Trophoblast cell (in vitro differentiated cells and primary cell): Measurements from ENCODE around the gene OLFM1.

Experiments used
- DNase-seq, 2 donors: peaks; one replicate each; pipeline ENCODE4 v3.0.0-alpha.2; 2016
- H2AFZ ChIP-seq: 2 replicates; pipeline ENCODE4 v1.6.1; 2013; ENCODE audit warnings: low read length, moderate library complexity, mild to moderate bottlenecking; ENCODE audit not compliant: insufficient read depth, poor library complexity
- H2AK5ac ChIP-seq: 2 replicates; pipeline ENCODE4 v1.6.1; 2013; ENCODE audit warnings: mild to moderate bottlenecking, low read length
- H2BK120ac ChIP-seq: 2 replicates; pipeline ENCODE4 v1.6.1; 2013; ENCODE audit warnings: low read length, mild to moderate bottlenecking, moderate library complexity; ENCODE audit not compliant: insufficient read depth, poor library complexity
- H2BK12ac ChIP-seq: 2 replicates; pipeline ENCODE4 v1.6.1; 2013; ENCODE audit warnings: mild to moderate bottlenecking, low read length, moderate library complexity
- H2BK5ac ChIP-seq: 2 replicates; pipeline ENCODE4 v1.6.1; 2013; ENCODE audit warnings: low read length, low read depth, moderate library complexity, mild to moderate bottlenecking; ENCODE audit not compliant: poor library complexity
- H3K14ac ChIP-seq: 2 replicates; pipeline ENCODE4 v1.6.1; 2013; ENCODE audit warnings: mild to moderate bottlenecking, low read length
- H3K18ac ChIP-seq: 2 replicates; pipeline ENCODE4 v1.6.1; 2013; ENCODE audit warnings: mild to moderate bottlenecking, low read length
- H3K23ac ChIP-seq: 2 replicates; pipeline ENCODE4 v1.6.1; 2013; ENCODE audit warnings: low read length
- H3K27ac ChIP-seq: 2 replicates; pipeline ENCODE4 v1.5.1; 2013; ENCODE audit warnings: low read depth, mild to moderate bottlenecking, inconsistent platforms, low read length, moderate library complexity
- H3K27me3 ChIP-seq: 2 replicates; pipeline ENCODE4 v1.6.1; 2013; ENCODE audit warnings: inconsistent platforms, mild to moderate bottlenecking, low read length, moderate library complexity; ENCODE audit not compliant: insufficient read depth
- H3K36me3 ChIP-seq, 2 experiments: 1 replicate in 1 of 2; 2 replicates in 1 of 2; pipeline ENCODE4 v1.6.1; 2013; ENCODE audit warnings: low read length in 2 of 2, mild to moderate bottlenecking in 2 of 2, moderate library complexity in 1 of 2; ENCODE audit not compliant: insufficient read depth in 2 of 2, control insufficient read depth in 1 of 2
- H3K4ac ChIP-seq: 2 replicates; pipeline ENCODE4 v1.6.1; 2013; ENCODE audit warnings: low read depth, mild to moderate bottlenecking, low read length, moderate library complexity
- H3K4me1 ChIP-seq, 2 experiments: 1 replicate in 1 of 2; 2 replicates in 1 of 2; pipeline ENCODE4 v1.6.1; 2013; ENCODE audit warnings: low read length in 2 of 2, mild to moderate bottlenecking in 2 of 2, moderate library complexity in 1 of 2; ENCODE audit not compliant: insufficient read depth in 2 of 2, control insufficient read depth in 1 of 2
- H3K4me2 ChIP-seq: 2 replicates; pipeline ENCODE4 v1.6.1; 2013; ENCODE audit warnings: inconsistent platforms, mild to moderate bottlenecking, low read length, moderate library complexity
- H3K4me3 ChIP-seq: 2 replicates; pipeline ENCODE4 v1.5.1; 2013; ENCODE audit warnings: mild to moderate bottlenecking, low read depth, low read length, inconsistent platforms
- H3K79me1 ChIP-seq: one replicate; pipeline ENCODE4 v1.6.1; 2013; ENCODE audit warnings: low read length
- H3K79me2 ChIP-seq: 2 replicates; pipeline ENCODE4 v1.6.1; 2013; ENCODE audit warnings: low read length, mild to moderate bottlenecking; ENCODE audit not compliant: control insufficient read depth, insufficient read depth, poor library complexity
- H3K9ac ChIP-seq: 2 replicates; pipeline ENCODE4 v1.6.1; 2013; ENCODE audit warnings: mild to moderate bottlenecking, low read length
- H3K9me3 ChIP-seq: 2 replicates; pipeline ENCODE4 v1.6.1; 2013; ENCODE audit warnings: low read depth, mild to moderate bottlenecking, control low read depth, inconsistent platforms, low read length; ENCODE audit not compliant: insufficient read depth
- H4K12ac ChIP-seq: 2 replicates; pipeline ENCODE4 v1.6.1; 2013; ENCODE audit warnings: low read depth, mild to moderate bottlenecking, low read length, moderate library complexity
- H4K8ac ChIP-seq: 2 replicates; pipeline ENCODE4 v1.6.1; 2013; ENCODE audit warnings: low read depth, mild to moderate bottlenecking, low read length, moderate library complexity
- H4K91ac ChIP-seq: one replicate; pipeline ENCODE4 v1.6.1; 2013; ENCODE audit warnings: low read depth, mild to moderate bottlenecking, low read length, moderate library complexity
- WGBS: extraction: QIAGEN DNeasy Blood & Tissue Kit; methylation state at CpG from one replicate; pipeline ENCODE4 v1.1.7; 2013; ENCODE audit warnings: missing lambda C conversion rate; ENCODE audit not compliant: insufficient read length, insufficient coverage; ENCODE audit errors: extremely low coverage; 5-methylcytosine and 5-hydroxymethylcytosine counted together

OLFM1 gene

DNA sequence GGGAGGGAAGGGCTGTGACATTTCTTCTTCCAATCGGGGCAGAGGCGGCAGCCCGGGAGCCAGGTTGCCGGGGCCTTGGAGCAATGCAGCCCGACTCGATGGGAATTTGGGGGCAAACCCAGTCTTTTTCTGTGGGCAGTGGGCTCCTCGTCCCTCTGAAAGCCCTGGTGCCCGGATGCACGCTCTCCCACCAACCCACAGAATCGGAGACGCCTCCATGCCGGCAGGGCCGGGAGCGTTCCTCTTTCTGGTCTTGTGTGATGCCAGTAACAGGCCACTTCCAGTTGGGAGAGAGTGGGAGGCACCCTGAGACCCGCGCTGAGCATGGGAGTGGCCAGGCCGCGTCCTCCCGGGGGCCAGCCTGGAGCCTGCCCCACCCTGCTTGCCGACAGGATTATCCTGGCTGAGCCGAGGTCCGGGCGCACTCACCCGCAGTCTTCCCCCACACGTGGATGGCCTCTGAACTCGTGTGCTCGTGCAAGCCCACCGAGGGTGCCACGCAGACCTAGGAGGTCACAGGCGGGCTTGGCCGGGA is 17.8 kb downstream of the OLFM1 start:
- no peaks in the 10 kb centered on the region for H3K27me3 ChIP-seq
- H4K12ac ChIP-seq, result no peak overlapping the region
- H3K4me2 ChIP-seq, result no peak overlapping the region
- no peaks in the 10 kb centered on the region for H3K79me1 ChIP-seq
- H3K18ac ChIP-seq, result no peak overlapping the region
- no peak overlapping the region for H3K23ac ChIP-seq
- H2BK12ac ChIP-seq, result no peak overlapping the region
- no peaks in the 10 kb centered on the region for H3K36me3 ChIP-seq
- no peaks in the 10 kb centered on the region for H3K79me2 ChIP-seq
- H3K4me3 ChIP-seq, result no peak overlapping the region
- no peak overlapping the region for H2AFZ ChIP-seq
- H2BK120ac ChIP-seq, result no peak overlapping the region
- no peak overlapping the region for H4K91ac ChIP-seq
- no peaks in the 10 kb centered on the region for H3K9me3 ChIP-seq
- H2AK5ac ChIP-seq, result no peak overlapping the region
- no peaks in the 10 kb centered on the region for H3K4me1 ChIP-seq
- H3K4ac ChIP-seq, result no peak overlapping the region
- no CpG with 5 or more reads among the region's 31 CpGs for WGBS
- no peak overlapping the region for H3K9ac ChIP-seq
- no peak overlapping the region for H3K27ac ChIP-seq
- DNase-seq, result no peak
- H2BK5ac ChIP-seq, result no peak overlapping the region
- no peak overlapping the region for H4K8ac ChIP-seq
- no peak overlapping the region for H3K14ac ChIP-seq

DNA sequence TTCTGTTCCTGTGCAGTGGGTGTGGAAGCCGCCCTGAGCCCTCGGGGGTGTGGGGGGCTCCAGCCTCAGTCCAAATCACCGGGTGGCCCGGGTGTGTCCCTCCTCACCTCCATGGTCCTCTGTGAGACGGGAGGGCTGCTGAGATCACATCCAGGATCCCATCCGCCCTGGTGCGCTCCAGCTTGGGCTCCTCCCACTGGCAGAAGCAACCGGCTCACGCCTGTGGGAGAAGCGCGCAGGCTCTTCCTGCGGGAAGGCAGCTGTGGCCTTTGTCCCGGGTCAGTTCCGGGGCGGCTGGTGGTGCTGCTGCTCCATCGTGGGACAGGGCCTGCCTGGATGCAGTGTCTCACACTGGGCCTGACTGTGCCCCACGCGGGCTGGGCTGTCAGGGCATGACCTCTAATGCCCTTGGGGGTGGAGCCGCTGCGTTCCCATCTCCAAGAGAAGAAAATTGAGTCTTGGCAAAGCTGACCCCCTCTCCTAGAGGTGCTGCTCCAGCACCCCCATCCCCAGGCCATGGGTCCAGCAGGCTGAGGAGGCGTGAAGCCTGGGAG is 18.5 kb downstream of the OLFM1 start:
- H2BK12ac ChIP-seq, result no peak overlapping the region
- no peaks in the 10 kb centered on the region for H3K4me1 ChIP-seq
- H3K79me2 ChIP-seq, result no peaks in the 10 kb centered on the region
- H4K91ac ChIP-seq, result no peak overlapping the region
- H3K79me1 ChIP-seq, result no peaks in the 10 kb centered on the region
- H4K8ac ChIP-seq, result no peak overlapping the region
- H3K4me3 ChIP-seq, result no peak overlapping the region
- H3K27ac ChIP-seq, result no peak overlapping the region
- H3K4ac ChIP-seq, result no peak overlapping the region
- no peaks in the 10 kb centered on the region for H3K27me3 ChIP-seq
- H3K23ac ChIP-seq, result no peak overlapping the region
- no peak overlapping the region for H2AFZ ChIP-seq
- no peak overlapping the region for H3K18ac ChIP-seq
- H3K36me3 ChIP-seq, result no peaks in the 10 kb centered on the region
- no CpG with 5 or more reads among the region's 21 CpGs for WGBS
- no peak for DNase-seq
- no peaks in the 10 kb centered on the region for H3K9me3 ChIP-seq
- H3K4me2 ChIP-seq, result no peak overlapping the region
- no peak overlapping the region for H3K9ac ChIP-seq
- H2AK5ac ChIP-seq, result no peak overlapping the region
- H3K14ac ChIP-seq, result no peak overlapping the region
- no peak overlapping the region for H2BK5ac ChIP-seq
- H2BK120ac ChIP-seq, result no peak overlapping the region
- no peak overlapping the region for H4K12ac ChIP-seq

DNA sequence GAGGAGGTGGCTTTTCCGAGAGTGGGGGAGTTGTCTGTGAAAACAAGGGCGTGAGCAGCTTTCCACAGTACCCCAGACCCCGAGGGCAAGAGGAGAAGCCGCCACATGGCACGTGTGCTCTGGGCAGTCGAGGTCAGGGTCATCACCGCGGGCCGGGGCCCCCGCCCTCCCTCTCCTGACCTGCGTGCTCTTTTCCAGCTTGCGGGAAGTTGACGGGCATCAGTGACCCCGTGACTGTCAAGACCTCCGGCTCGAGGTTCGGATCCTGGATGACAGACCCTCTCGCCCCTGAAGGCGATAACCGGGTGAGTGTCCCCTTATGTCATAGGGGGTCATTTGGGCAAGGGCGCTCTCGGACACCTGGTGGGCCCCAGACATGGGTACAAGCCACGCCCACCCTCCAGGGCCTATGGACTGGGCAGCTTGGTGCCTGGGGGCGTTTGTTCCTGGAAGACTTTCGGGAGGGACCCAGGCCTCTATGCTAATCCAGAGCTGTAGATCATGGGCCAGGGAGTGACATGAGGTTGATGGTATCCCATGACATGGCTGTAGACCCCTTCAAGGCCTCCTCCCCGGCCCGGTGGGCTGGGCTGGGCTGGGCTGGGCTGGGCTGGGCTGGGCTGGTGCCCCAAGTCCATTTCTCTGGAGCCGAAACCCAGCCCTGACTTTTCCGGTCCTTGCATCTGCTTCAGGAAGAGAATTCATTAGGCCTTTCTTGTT is 19.2 kb downstream of the OLFM1 start:
- no peak overlapping the region for H3K14ac ChIP-seq
- H2BK5ac ChIP-seq, result no peak overlapping the region
- no peaks in the 10 kb centered on the region for H3K27me3 ChIP-seq
- no peaks in the 10 kb centered on the region for H3K79me2 ChIP-seq
- H2BK120ac ChIP-seq, result no peak overlapping the region
- no peaks in the 10 kb centered on the region for H3K9me3 ChIP-seq
- no peak overlapping the region for H2BK12ac ChIP-seq
- H3K27ac ChIP-seq, result no peak overlapping the region
- no peak overlapping the region for H3K23ac ChIP-seq
- no peak overlapping the region for H3K4ac ChIP-seq
- H3K4me1 ChIP-seq, result no peaks in the 10 kb centered on the region
- no peaks in the 10 kb centered on the region for H3K79me1 ChIP-seq
- H3K9ac ChIP-seq, result no peak overlapping the region
- H3K4me3 ChIP-seq, result no peak overlapping the region
- no peak overlapping the region for H2AFZ ChIP-seq
- no peaks in the 10 kb centered on the region for H3K36me3 ChIP-seq
- no peak overlapping the region for H4K91ac ChIP-seq
- no CpG with 5 or more reads among the region's 29 CpGs for WGBS
- H4K12ac ChIP-seq, result no peak overlapping the region
- no peak overlapping the region for H4K8ac ChIP-seq
- no peak for DNase-seq
- H2AK5ac ChIP-seq, result no peak overlapping the region
- no peak overlapping the region for H3K4me2 ChIP-seq
- no peak overlapping the region for H3K18ac ChIP-seq

DNA sequence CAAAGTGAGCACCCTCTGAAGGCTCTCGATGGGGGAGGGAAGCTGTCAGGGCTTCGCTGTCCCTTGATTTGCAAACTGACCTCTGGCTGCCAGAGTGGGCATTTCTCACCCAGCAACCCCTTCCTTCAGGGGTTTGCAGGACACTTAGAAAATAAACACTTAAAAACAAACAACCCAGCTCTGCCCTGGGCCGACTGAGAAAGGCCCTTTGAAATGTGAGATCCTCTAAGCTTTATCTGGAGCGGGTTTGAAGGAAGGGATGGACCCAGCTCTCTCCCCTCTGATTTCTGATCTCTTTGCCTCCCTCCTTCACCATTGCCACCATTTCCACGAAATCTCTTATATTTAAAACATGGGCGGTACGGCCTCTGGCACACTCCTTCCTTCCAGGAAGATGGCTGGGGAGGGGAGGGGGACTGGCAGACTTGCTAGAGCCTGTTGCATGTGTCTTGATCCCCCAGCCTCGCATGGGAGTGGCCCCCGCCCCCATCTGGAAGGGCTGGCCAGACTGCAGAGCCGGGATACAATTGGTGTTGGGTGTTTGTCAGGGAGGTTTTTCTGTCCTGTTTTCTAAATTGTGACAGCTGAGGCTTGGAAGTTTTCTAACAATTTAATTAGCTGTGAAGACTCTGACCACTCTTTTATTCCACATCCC is 20.2 kb downstream of the OLFM1 start:
- H3K14ac ChIP-seq, result no peak overlapping the region
- WGBS, result no CpG with 5 or more reads among the region's 10 CpGs
- no peak overlapping the region for H4K12ac ChIP-seq
- no peak overlapping the region for H2BK5ac ChIP-seq
- no peak overlapping the region for H3K4ac ChIP-seq
- no peak overlapping the region for H4K91ac ChIP-seq
- no peak overlapping the region for H2BK120ac ChIP-seq
- H3K4me3 ChIP-seq, result no peak overlapping the region
- no peaks in the 10 kb centered on the region for H3K36me3 ChIP-seq
- no peak overlapping the region for H2AFZ ChIP-seq
- no peak overlapping the region for H3K23ac ChIP-seq
- no peaks in the 10 kb centered on the region for H3K79me1 ChIP-seq
- H3K4me2 ChIP-seq, result no peak overlapping the region
- H3K18ac ChIP-seq, result no peak overlapping the region
- no peaks in the 10 kb centered on the region for H3K27me3 ChIP-seq
- no peaks in the 10 kb centered on the region for H3K4me1 ChIP-seq
- no peaks in the 10 kb centered on the region for H3K79me2 ChIP-seq
- no peak overlapping the region for H4K8ac ChIP-seq
- no peak overlapping the region for H3K9ac ChIP-seq
- no peaks in the 10 kb centered on the region for H3K9me3 ChIP-seq
- H2AK5ac ChIP-seq, result no peak overlapping the region
- no peak for DNase-seq
- H2BK12ac ChIP-seq, result no peak overlapping the region
- no peak overlapping the region for H3K27ac ChIP-seq
